Measurements from ENCODE around the gene TENT5D.
"Not testable (repeated sequence)": the region's sequence is repeated elsewhere in the genome, so short reads cannot be mapped to it uniquely, and the experiment has no call there.

Gene TENT5D

DNA sequence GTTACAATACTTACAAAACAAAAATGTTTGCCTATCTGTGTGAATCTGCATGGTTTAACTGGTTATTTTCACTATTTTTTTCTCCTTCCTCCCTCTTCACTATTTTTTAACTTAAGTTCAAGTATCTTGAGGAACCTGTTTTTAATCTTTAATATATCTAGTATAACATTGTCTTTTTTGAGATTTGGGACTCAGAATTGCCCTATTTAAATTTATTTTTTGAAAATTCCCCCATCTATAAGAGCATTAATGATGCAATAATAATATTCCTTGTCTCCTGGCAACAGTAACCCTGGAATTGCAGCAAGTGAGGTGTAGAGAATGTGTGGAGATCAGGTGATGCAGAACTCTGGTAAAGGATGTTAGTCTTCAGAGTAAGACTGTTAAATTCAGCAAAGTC, at the start of gene TENT5D:
TENT5D (plus strand) TSS at position 301 of the 400 bp plus-strand sequence. CDS start 22,093 bp downstream, outside the sequence.
- DNase-seq, result no peak

DNA sequence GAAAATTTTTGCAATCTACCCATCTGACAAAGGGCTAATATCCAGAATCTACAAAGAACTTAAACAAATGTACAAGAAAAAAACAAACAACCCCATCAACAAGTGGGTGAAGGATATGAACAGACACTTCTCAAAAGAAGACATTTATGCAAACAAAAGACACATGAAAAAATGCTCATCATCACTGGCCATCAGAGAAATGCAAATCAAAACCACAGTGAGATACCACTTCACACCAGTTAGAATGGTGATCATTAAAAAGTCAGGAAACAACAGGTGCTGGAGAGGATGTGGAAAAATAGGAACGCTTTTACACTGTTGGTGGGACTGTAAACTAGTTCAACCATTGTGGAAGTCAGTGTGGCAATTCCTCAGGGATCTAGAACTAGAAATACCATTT, 34.6 kb upstream of the TENT5D start:
- not testable (repeated sequence) for DNase-seq

DNA sequence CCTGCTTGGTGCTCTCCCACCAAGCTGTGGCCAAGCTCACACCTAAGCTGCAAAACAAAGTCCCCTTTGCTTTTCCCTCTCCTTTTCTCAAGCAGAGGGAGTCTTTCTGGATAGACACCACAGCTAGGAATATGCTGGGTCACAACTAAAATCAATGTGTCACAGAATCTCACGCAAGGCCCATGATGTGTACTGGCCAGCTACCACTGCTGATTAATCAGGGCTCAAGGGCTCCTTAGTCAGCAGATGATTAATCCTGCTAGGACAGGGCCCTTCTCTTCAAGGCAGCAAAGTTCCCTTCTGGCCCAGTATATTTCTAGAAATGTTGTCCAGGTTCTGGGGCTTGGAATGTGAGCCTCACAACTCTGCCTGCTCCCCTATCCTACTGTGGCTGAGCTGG, 32.0 kb upstream of the TENT5D start:
- no peak for DNase-seq

DNA sequence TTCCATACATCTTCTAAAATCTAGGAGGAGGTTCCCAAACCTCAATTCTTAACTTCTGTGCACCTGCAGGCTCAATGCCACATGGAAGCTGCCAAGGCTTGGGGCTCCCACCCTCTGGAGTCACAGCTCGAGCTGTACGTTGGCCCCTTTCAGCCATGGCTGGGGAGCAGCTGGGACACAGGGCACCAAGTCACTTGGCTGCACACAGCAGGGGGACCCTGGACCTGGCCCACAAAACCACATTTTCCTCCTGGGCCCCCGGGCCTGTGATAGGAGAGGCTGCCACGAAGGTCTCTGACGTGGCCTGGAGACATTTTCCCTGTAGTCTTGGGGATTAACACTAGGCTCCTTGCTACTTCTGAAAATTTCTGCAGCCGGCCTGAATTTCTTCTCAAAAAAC, 8.2 kb upstream of the TENT5D start:
- no peak for DNase-seq

DNA sequence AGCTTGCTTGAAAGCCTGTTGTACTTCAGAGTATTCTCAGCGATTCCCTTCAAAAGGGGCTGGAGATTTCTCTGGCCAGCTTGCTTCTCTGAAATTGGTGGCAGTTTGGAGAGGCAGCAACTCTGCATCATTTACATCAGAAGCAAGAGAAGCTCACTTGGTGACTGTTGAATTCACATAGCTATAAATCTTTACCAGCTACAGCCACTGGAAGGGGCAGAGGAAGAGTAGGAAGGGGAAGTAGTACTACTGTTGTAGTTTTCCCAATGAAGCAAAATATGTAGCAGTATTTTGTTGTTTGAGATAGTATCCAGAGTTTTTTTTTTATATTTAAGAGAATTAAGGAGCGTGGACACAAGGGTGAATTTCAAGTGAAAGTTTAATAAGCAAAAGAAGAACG, 2.8 kb downstream of the TENT5D start:
- peak; percentile 29 for DNase-seq

DNA sequence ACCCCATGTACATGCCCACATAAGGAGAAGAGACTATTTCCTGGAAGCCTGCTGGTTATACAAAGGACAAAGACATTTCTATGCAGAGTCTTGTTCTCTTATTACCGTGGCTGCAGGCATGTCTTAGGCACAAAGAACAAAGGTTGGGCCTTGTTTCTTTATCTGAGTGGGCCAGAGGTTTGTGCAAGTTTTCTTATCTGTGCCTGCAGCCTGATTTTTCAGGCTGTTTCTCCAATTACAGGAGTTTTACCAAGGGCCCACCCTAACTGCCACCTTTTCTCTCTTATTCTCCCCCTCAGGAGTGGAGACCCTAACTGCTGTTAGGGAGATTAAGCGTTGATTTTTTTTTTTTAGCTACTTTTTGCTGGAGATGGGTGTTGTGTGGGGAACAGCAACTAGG, 3.5 kb downstream of the TENT5D start:
- peak; percentile 36 for DNase-seq

DNA sequence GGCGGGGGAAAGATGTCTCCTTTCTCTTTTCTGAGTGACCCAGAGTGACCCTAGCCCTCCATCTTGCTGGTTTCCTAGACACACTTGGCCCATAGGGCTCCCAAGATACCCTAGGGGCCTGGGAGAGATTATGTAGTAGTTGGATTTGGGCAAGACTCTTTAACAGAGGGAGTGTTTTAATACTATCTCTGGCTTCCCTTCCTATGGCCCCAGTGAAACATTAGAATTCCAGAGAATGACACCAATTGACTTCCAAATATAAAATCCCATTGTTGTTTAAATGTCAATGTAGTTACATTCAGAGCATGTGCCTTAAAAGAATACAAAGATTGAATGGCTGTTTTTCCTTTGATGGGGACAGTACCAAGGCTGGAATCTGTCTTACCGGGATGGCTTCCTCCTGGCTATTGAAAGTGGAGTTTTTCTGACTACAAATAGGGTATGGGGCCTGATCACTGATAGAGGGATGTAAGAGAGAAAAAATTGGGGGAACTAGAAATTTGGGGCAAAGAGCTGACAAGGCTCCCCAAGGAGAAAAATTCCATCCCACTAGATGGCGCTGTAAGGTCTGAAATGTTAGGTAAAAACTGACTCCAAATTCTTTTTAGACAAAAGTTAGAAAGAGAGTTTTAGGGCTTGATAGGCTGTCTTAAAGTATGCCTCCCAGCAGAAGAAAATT, 10.7 kb downstream of the TENT5D start:
- DNase-seq, result no peak

DNA sequence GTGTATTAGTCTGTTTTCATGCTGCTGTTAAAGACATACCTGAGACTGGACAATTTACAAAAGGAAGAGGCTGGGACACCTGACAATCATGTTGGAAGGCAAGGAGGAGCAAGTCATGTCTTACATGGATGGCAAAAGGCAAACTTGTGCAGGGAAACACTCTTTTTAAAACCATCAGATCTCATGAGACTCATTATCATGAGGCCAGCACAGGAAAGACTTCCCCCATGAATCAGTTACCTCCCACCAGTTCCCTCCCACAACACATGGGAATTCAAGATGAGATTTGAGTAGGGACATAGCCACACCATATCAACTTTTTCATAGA, 11.2 kb downstream of the TENT5D start:
- no peak for DNase-seq

DNA sequence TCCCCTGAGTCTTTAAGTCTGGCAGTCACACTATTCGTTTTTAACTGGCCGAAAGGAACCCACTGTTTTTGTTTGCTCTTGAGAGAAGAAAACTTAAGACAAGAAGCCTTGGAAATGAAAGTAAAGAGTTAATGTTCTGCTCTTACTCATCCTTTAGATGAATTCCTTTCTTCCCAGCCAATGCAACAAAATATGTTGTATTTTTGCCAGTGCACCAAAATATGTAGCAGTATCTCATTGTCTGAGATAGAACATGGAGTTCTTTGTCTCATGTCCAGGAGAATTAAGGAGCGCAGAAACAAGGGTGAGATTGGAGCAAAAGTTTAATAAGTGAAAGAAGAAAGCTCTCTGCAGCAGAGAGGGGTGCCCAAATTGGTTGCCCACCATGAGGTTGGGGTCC, 12.2 kb downstream of the TENT5D start:
- no peak for DNase-seq

DNA sequence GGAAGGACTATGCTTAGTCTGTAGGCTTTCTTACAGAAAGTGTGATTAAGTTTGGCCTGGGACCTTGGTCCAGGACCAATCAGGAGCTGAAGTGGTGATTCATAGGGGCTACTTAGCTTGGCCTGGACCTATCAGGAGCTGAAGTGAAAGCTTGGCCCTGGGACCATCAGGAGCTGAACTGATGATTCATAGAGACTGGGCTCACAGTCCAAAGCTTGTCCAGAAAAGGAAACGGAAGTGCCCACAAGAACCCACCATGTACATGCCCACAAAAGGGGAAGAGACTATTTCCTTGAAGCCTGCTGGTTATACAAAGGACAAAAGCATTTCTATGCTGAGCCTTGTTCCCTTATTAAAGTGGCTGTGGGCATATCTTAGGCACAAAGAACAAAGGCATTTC, 12.6 kb downstream of the TENT5D start:
- DNase-seq, result no peak

DNA sequence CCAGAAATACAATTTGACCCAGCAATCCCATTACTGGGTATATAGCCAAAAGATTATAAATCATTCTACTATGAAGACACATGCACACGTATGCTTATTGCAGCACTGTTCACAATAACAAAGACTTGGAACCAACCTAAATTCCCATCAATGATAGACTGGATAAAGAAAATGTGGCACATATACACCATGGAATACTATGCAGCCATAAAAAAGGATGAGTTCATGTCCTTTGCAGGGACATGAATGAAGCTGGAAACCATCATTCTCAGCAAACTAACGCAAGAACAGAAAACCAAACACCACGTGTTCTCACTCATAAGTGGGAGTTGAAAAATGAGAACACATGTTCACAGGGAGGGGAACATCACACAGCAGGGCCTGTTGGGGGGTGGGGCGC, 47.9 kb downstream of the TENT5D start:
- not testable (repeated sequence) for DNase-seq

DNA sequence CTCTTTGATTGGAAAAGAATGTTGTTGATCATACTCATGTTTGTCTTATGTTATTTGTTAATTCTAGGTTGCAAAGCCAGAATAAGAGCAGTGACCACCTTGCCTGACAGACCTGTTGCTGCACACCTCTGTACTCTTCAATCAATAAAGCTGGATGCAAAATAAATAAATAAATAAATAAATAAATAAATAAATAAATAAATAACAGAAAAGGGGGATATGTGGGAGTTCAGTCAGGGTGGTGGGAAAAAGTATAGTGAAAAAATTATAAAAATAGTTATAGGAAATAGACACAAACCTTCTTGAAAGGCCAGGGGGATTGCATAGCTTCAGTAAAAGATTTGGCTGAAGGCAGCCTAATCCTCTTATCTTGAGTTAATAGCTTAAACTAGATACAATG, 51.3 kb downstream of the TENT5D start:
- no peak for DNase-seq

DNA sequence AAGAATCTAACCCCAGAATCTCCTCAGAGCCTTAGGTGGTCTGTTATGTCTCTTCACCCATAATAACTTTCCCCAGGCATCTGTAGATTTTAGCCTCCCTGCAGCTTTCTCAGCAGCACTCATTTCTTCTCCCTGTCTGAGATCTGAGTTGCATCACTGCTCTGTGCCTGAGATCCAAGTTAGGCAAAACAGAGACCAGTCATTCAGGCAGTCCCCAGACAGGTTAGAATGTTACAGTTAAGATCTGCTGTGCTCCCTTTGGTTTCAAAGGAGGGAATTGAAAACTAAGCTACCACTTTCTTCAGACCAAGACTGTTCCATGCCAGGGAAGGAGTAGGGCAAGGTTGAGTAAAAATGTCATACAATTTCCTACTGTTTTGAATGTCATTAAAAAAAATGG, 65.3 kb downstream of the TENT5D start:
- no peak for DNase-seq

DNA sequence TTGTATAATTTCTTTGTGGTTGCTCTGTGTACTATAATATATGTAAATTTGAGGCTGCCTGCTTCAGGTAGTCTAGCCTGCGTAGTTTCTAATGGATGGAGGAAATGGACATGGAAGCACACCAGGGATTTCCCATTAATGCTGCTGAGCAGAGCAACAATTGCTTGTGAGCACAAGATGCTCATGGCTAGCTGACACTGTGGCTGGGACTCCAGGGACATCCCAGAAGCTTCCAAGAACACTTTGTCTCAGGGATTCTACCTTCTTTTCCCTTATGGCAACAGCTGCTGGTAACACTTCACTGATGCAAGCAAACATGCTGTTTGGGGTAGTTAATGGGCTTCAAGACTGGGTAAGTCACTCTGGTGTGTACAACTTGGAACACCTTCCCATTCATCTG, 66.1 kb downstream of the TENT5D start:
- DNase-seq, result no peak

DNA sequence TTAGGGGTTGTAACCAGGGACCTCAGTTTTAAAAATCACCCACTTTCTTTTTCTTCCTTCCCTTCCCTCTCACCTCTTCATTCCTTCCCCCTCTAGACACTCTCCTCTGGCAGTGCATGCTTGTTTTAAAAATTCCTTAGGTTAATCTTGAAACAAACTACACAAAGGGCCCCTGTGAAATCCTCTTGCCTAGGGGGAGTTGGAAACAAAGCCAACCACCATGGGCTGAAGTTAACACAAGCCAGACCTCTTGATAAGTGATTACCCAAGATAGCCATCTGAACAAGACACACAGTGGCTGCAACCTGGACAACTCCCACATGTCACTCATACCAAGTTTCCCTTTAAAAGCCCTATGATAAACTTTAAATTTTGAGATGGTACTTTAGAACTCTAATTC, 68.9 kb downstream of the TENT5D start:
- peak; percentile 70 for DNase-seq

Measured in islet precursor cell (in vitro differentiated cells).